ENCODE results near the gene IL4R. TPM values are rescaled to one million over a fixed set of nuclear protein-coding genes. Genes with fewer than 3 reads are reported as not detected.

IL4R gene
- total RNA-seq, 1 experiment from 2014 or later: 29.6 TPM

GRCh38 chr16:27359615-27360014 is 45.8 kb downstream of the IL4R start (continued):
- no peak for TF ChIP-seq CTCF (IDR thresholded peaks at IDR 0.05 in 2 of 3, conservative IDR thresholded peaks at IDR 0.05 in 1 of 3; ENCODE audit: borderline replicate concordance in 1 of 3, insufficient read depth in 1 of 3, low read depth in 2 of 3, low read length in 2 of 3)
- no peak for TF ChIP-seq EZH2phosphoT487 (IDR thresholded peaks at IDR 0.05; ENCODE audit: borderline replicate concordance)
- TF ChIP-seq CBX3 (IDR thresholded peaks at IDR 0.05; ENCODE audit: low read depth): no peak
- no peak for TF ChIP-seq CEBPB (IDR thresholded peaks at IDR 0.05; ENCODE audit: low read depth)

- no peak overlapping the region for H3K9ac ChIP-seq (ENCODE audit: low read length)
Observed at GRCh38 chr16:27361987-27362386, 48.2 kb downstream of the IL4R start.

More at GRCh38 chr16:27361987-27362386, 48.2 kb downstream of the IL4R start:
- DNase-seq (ENCODE audit: low read depth, low spot score) (no peak), ATAC-seq (no peak)
- Histone ChIP-seq H2AFZ (ENCODE audit: low read depth, low read length, poor library complexity, severe bottlenecking) (no peak overlapping the region), H3K4me2 (ENCODE audit: low read length) (no peak overlapping the region), H4K20me1 (ENCODE audit: insufficient read depth) (no peaks in the 10 kb centered on the region), H3K79me2 (ENCODE audit: insufficient read depth, low read length) (no peaks in the 10 kb centered on the region), H3K4me3 (replicated peaks in 1 of 2; ENCODE audit: low read depth in 1 of 2, low read length in 2 of 2) (no peak overlapping the region), H3K4me1 (ENCODE audit: control insufficient read depth in 1 of 2, insufficient read depth in 2 of 2, low read length in 2 of 2) (peaks cover 2 to 30% of the 10 kb centered on the region in 2 experiments; a peak in 3 of 4 replicates), H3K36me3 (ENCODE audit: control insufficient read depth in 1 of 2, insufficient read depth in 2 of 2, low read length in 2 of 2) (peaks cover 0 to 28% of the 10 kb centered on the region in 2 experiments; a peak in 1 of 4 replicates), H3K27ac (ENCODE audit: low read depth, low read length) (no peak overlapping the region), H3K9me2 (ENCODE audit: insufficient read depth) (no peaks in the 10 kb centered on the region), H3K9me3 (ENCODE audit: control insufficient read depth in 1 of 2, insufficient read depth in 1 of 2, low read depth in 1 of 2, low read length in 2 of 2) (no peaks in the 10 kb centered on the region; a peak in 1 of 4 replicates), H3K27me3 (ENCODE audit: insufficient read depth, low read length) (no peaks in the 10 kb centered on the region)
- BruUV-seq (replicated peaks): no TSS peak
- TF ChIP-seq RAD21 (IDR thresholded peaks at IDR 0.05; ENCODE audit: low read depth) (no peak), ELF1 (IDR thresholded peaks at IDR 0.05; ENCODE audit: borderline replicate concordance, low read depth) (no peak), ZBTB33 (IDR thresholded peaks at IDR 0.05; ENCODE audit: extremely low read depth, insufficient replicate concordance, low read length) (no peak), EZH2phosphoT487 (IDR thresholded peaks at IDR 0.05; ENCODE audit: borderline replicate concordance) (no peak), ZFX (IDR thresholded peaks at IDR 0.05) (no peak), EGR1 (IDR thresholded peaks at IDR 0.05; ENCODE audit: low read depth) (no peak), POLR2AphosphoS5 (IDR thresholded peaks at IDR 0.05; ENCODE audit: low read depth, low read length) (no peak), ZNF274 (IDR thresholded peaks at IDR 0.05; ENCODE audit: low read depth, low read length) (no peak), CTCF (IDR thresholded peaks at IDR 0.05 in 2 of 3, conservative IDR thresholded peaks at IDR 0.05 in 1 of 3; ENCODE audit: borderline replicate concordance in 1 of 3, insufficient read depth in 1 of 3, low read depth in 2 of 3, low read length in 2 of 3) (no peak), TCF7L2 (IDR thresholded peaks at IDR 0.05; ENCODE audit: borderline replicate concordance, extremely low read depth, insufficient read depth, insufficient read length) (no peak), POLR2A (IDR thresholded peaks at IDR 0.05; ENCODE audit: borderline replicate concordance, extremely low read depth, insufficient read depth, insufficient read length) (no peak), SRF (IDR thresholded peaks at IDR 0.05; ENCODE audit: low read depth) (no peak), YY1 (IDR thresholded peaks at IDR 0.05; ENCODE audit: extremely low read depth, insufficient replicate concordance, low read depth, low read length) (no peak), SIN3A (IDR thresholded peaks at IDR 0.05; ENCODE audit: low read depth) (no peak)
- TF ChIP-seq, protein P1, sequence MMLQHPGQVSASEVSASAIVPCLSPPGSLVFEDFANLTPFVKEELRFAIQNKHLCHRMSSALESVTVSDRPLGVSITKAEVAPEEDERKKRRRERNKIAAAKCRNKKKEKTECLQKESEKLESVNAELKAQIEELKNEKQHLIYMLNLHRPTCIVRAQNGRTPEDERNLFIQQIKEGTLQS (IDR thresholded peaks at IDR 0.05): no peak
- ChIA-PET POLR2A (no interaction called here), CTCF (no interaction called here), RAD21 (ENCODE audit: low non-redundant PET in 1 of 2, low total read pairs in 2 of 2, uncharacterized antibody in 2 of 2, unreplicated experiment in 2 of 2) (interaction anchor here in 1 of 2 experiments (0.6 kb wide), 1 partner anchor 120 kb away, joined by 4 read pairs; no protein-coding TSS in a partner anchor)
- intact Hi-C loops (cut with micrococcal nuclease): no loop called here
